Activated T-helper 17 cell treated with anti-CD3 and anti-CD28 coated beads, Interleukin-2, amount 50 U/mL, for 72 hours (primary cell): ENCODE results near the gene SLBP. TPM values are rescaled to one million over a fixed set of nuclear protein-coding genes. Genes with fewer than 3 reads are reported as not detected.
A peak's percentile ranks its signal among the peaks of the same experiment; 100 is the strongest.

Source experiments
- ATAC-seq: fragments of 150-1000 bp; cut with Tn5 transposase; replicated peaks from 2 replicates; pipeline ENCODE4 v1.10.0; 2021; ENCODE audit warnings: mild to moderate bottlenecking, moderate library complexity
- H3K27ac Mint-ChIP-seq: one replicate; pipeline ENCODE4 v1.8.0; 2022; ENCODE audit warnings: mixed read lengths
- H3K27me3 Mint-ChIP-seq: one replicate; pipeline ENCODE4 v1.8.0; 2022; ENCODE audit warnings: mixed read lengths
- H3K36me3 Mint-ChIP-seq: one replicate; pipeline ENCODE4 v1.8.0; 2022; ENCODE audit warnings: low read depth, mild to moderate bottlenecking, mixed read lengths
- H3K4me1 Mint-ChIP-seq: one replicate; pipeline ENCODE4 v1.8.0; 2022; ENCODE audit warnings: mixed read lengths
- H3K4me3 Mint-ChIP-seq: one replicate; pipeline ENCODE4 v1.8.0; 2022; ENCODE audit warnings: mild to moderate bottlenecking, mixed read lengths
- H3K9me3 Mint-ChIP-seq: one replicate; pipeline ENCODE4 v1.8.0; 2022; ENCODE audit warnings: mixed read lengths
- total RNA-seq, 2 donors: library from RNA; stranded (reverse); gene quantifications; one replicate each; pipeline ENCODE4 v1.2.3, GENCODE V29; 2022

The SLBP gene
- total RNA-seq, 2 donors from 2014 or later, result 68.2 to 132 TPM

DNA sequence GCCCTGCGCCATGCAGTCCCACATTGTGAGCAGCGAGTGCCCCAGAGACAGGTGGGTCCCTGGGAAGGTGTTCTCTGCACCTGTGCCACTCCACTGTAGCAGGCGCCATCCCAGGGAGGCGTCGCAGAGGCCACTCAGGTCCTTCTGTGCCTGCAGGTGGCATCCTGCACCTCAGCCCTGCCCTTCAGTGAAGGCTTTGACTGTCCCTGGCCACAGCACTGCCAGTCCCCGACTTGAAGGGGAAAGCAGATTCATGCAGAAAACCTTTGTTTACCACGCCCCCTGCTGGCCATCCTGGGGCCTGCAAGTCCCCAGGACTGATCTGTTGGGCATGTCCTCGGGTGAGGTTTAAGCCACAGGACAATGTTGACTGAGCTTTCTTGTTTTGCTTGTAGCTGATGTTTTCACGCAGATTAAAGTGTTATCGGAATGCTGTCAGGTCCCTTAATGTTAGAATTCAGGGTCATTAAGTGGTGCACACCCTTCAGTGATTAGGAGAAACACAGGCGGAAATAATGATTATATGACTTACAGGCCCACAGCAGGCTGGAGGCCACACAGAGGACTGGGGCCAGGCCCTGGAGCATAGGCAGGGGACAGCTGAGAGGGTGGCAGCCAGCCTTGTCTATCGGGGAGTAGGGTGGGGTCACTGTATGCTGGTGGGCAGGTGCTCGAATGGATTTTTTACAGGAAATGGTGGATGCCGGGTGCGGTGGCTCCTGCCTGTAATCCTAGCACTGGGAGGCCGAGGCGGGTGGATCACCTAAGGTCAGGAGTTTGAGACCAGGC is 14.2 kb upstream of the SLBP start:
- H3K27me3 Mint-ChIP-seq, result no peaks in the 10 kb centered on the region
- H3K27ac Mint-ChIP-seq, result peak overlapping the region; percentile 81
- peak; percentile 33 for ATAC-seq
- H3K4me1 Mint-ChIP-seq, result peaks cover 29% of the 10 kb centered on the region
- peak overlapping the region; percentile 46 for H3K4me3 Mint-ChIP-seq
- H3K36me3 Mint-ChIP-seq, result peaks cover 94% of the 10 kb centered on the region
- H3K9me3 Mint-ChIP-seq, result no peaks in the 10 kb centered on the region

DNA sequence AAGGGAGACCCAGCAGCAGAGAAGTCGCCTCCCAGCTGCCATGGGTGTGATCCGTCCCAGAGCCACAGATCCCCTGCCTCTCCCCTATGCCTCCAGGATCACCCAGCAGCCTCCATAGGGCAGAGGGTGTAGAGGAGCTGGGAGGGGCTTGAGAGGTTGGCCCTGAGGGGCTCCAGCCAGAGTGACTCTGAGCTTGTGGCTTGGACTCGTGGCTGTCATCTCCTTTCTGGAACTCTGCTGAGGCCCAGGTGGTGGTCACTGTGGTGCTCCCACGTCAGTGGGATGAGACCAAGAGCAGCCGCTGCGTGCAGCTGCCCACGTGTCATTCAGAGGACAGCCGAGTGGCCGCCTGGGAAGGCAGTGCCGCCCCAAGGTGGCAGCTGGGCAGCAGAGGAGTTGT is 13.4 kb upstream of the SLBP start:
- ATAC-seq, result no peak
- H3K27ac Mint-ChIP-seq, result no peak overlapping the region
- peak overlapping the region; percentile 98 for H3K4me3 Mint-ChIP-seq
- no peaks in the 10 kb centered on the region for H3K27me3 Mint-ChIP-seq
- H3K9me3 Mint-ChIP-seq, result no peaks in the 10 kb centered on the region
- peaks cover 86% of the 10 kb centered on the region for H3K36me3 Mint-ChIP-seq
- peaks cover 29% of the 10 kb centered on the region for H3K4me1 Mint-ChIP-seq

DNA sequence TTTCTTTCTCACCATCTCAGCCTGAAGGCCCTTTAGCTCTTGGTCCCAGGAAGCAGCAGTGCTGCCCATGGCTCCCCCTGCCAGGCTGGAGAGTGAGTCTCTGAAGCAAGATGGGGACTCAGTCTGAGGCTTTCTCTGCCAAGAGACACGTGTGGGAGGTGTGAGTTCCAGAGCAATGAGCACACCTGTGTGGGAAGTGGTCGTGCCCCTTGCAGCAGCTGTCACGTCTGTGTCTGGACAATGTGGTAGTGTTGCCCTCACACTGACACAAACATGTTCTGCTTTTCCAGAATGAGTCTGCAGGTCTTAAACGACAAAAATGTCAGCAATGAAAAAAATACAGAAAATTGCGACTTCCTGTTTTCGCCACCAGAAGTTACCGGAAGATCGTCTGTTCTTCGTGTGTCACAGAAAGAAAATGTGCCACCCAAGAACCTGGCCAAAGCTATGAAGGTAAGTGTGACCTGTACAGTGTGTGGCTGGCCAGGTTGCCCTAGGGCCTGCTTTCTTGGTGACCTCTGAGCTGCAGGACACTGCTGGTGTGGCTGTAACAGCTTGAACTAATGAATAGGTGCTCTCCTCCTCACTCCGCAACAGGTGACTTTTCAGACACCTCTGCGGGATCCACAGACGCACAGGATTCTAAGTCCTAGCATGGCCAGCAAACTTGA is 11.1 kb upstream of the SLBP start:
- ATAC-seq, result peak; percentile 43
- H3K9me3 Mint-ChIP-seq, result no peaks in the 10 kb centered on the region
- H3K4me1 Mint-ChIP-seq, result peaks cover 23% of the 10 kb centered on the region
- peak overlapping the region; percentile 98 for H3K4me3 Mint-ChIP-seq
- peaks cover 72% of the 10 kb centered on the region for H3K36me3 Mint-ChIP-seq
- H3K27me3 Mint-ChIP-seq, result no peaks in the 10 kb centered on the region
- peak overlapping the region; percentile 97 for H3K27ac Mint-ChIP-seq

DNA sequence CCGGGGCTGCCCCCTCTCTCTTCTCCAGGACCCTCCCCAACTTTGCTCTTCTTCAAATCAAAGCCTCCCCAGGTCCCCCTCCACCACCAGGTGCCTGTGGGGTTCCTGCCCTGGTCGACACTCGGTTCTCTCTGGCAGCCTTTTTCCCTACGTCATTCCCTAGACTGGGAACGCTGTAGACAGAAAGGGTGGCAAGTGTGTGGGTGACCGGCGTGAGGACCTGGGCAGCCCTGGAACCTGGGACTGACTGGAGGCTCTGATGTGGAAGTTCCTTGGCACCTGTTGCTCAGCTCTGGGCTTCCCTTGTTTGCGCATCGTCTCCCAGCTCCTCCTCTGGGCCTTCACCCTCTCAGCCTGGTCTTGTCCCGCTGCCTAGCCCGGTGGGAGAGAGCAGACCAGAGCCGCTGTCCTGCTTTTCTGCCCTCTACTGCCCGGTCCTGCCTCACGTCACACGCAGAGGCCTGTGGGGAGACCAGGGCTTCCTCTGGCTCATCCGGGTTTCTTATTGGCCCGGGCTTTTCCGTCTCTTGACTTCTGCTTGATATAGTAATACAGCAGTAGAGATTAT is 10.5 kb upstream of the SLBP start:
- peak; percentile 13 for ATAC-seq
- H3K27me3 Mint-ChIP-seq, result no peaks in the 10 kb centered on the region
- peaks cover 69% of the 10 kb centered on the region for H3K36me3 Mint-ChIP-seq
- peaks cover 23% of the 10 kb centered on the region for H3K4me1 Mint-ChIP-seq
- H3K27ac Mint-ChIP-seq, result peak overlapping the region; percentile 97
- H3K9me3 Mint-ChIP-seq, result no peaks in the 10 kb centered on the region
- H3K4me3 Mint-ChIP-seq, result peak overlapping the region; percentile 98

GRCh38 chr4:1721666-1722550 is 9.8 kb upstream of the SLBP start:
- Mint-ChIP-seq H3K4me1 (peaks cover 23% of the 10 kb centered on the region), H3K4me3 (peak overlapping the region; percentile 98), H3K27me3 (no peaks in the 10 kb centered on the region), H3K36me3 (peaks cover 62% of the 10 kb centered on the region), H3K27ac (peak overlapping the region; percentile 97), H3K9me3 (no peaks in the 10 kb centered on the region)
- ATAC-seq, result peak; percentile 1

DNA sequence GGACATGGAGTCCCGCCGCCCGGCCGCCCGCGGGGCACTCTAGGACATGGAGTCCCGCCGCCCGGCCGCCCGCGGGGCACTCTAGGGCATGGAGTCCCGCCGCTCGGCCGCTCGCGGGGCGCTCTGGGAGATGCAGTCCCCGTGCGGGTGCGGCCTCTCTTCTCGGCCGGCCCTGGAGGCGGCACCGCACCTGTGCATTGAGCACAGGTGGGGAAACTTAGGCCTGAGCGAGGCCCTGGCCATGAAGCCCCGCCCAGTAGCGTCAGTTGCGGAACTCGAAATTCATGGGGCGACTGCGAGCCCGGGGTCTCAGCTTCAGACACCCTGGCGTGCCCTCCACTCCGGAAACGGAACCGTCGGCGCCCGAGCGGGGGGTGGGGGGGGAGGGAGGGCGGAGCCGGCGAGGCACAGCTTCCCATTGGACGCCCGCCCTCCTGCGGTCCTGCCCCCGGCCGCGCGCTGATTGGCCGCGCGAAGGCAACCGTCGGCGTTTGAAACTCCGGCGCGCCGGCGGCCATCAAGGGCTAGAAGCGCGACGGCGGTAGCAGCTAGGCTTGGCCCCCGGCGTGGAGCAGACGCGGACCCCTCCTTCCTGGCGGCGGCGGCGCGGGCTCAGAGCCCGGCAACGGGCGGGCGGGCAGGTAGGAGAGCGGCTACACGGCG is 9.0 kb upstream of the SLBP start, which contains the start of the genes TACC3 and TMEM129:
TACC3 (plus strand) TSS at position 519 of the 663 bp plus-strand sequence. CDS start 1,901 bp downstream, outside the sequence.
TMEM129 (minus strand) TSS at position 321 of the 663 bp plus-strand sequence. CDS start 486 bp downstream, outside the sequence.
- peak within 1 kb of the TSS; percentile 98 for H3K4me3 Mint-ChIP-seq
- H3K9me3 Mint-ChIP-seq, result no peaks in the 10 kb centered on the region
- peak within 1 kb of the TSS; percentile 97 for H3K27ac Mint-ChIP-seq
- ATAC-seq, result peak; percentile 79
- H3K36me3 Mint-ChIP-seq, result peaks cover 55% of the 10 kb centered on the region
- peaks cover 17% of the 10 kb centered on the region for H3K4me1 Mint-ChIP-seq
- no peaks in the 10 kb centered on the region for H3K27me3 Mint-ChIP-seq

DNA sequence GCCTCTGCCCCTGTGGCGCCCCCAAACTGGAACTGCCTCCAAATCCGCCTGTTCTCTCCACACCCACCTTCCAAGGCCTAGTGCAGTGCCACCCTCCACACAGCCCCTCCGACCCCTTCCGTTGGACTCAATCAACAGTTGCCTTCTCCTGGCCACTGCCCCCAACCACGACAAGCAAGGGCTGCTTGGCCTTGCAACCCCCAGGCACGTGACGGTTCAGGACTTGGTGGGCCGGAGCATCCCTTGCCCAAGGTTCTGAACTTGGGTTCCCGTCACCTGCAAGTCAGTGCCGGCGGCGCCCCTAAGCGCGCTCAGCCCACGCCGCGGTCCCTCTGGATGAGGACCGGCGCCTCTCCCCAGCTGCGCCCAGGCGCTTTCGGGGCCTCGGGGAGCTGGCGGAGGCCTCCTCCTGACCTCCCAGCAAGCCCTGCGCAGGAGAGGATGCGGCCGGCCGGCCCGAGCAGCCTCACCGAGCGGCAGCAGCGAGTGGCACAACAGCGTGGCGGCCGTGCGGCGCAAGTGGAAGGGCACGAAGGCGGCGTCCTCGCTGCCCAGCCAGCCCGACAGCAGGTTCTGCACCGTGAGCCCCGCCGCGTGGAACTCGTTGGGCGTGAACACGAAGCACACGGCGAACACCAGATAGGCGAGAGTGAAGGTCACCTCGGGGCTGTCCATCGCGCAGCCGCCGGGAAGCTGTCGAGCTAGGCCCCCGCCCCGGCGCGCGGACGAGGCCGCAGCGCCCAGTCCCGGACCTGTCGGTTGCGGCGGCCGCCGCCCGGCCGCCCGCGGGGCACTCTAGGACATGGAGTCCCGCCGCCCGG is 8.3 kb upstream of the SLBP start:
- H3K36me3 Mint-ChIP-seq, result peaks cover 55% of the 10 kb centered on the region

GRCh38 chr4:1718095-1718850 is 6.2 kb upstream of the SLBP start:
- peaks cover 15% of the 10 kb centered on the region for H3K4me1 Mint-ChIP-seq
- no peak for ATAC-seq
- no peaks in the 10 kb centered on the region for H3K9me3 Mint-ChIP-seq
- H3K27ac Mint-ChIP-seq, result no peak overlapping the region
- H3K36me3 Mint-ChIP-seq, result peaks cover 55% of the 10 kb centered on the region
- peak overlapping the region; percentile 98 for H3K4me3 Mint-ChIP-seq
- no peaks in the 10 kb centered on the region for H3K27me3 Mint-ChIP-seq

More for the DNA sequence above, 8.3 kb upstream of the SLBP start:
- peak overlapping the region; percentile 98 for H3K4me3 Mint-ChIP-seq
- H3K4me1 Mint-ChIP-seq, result peaks cover 17% of the 10 kb centered on the region
- peak; percentile 23 for ATAC-seq
- H3K27ac Mint-ChIP-seq, result peak overlapping the region; percentile 88
- H3K9me3 Mint-ChIP-seq, result no peaks in the 10 kb centered on the region
- no peaks in the 10 kb centered on the region for H3K27me3 Mint-ChIP-seq

DNA sequence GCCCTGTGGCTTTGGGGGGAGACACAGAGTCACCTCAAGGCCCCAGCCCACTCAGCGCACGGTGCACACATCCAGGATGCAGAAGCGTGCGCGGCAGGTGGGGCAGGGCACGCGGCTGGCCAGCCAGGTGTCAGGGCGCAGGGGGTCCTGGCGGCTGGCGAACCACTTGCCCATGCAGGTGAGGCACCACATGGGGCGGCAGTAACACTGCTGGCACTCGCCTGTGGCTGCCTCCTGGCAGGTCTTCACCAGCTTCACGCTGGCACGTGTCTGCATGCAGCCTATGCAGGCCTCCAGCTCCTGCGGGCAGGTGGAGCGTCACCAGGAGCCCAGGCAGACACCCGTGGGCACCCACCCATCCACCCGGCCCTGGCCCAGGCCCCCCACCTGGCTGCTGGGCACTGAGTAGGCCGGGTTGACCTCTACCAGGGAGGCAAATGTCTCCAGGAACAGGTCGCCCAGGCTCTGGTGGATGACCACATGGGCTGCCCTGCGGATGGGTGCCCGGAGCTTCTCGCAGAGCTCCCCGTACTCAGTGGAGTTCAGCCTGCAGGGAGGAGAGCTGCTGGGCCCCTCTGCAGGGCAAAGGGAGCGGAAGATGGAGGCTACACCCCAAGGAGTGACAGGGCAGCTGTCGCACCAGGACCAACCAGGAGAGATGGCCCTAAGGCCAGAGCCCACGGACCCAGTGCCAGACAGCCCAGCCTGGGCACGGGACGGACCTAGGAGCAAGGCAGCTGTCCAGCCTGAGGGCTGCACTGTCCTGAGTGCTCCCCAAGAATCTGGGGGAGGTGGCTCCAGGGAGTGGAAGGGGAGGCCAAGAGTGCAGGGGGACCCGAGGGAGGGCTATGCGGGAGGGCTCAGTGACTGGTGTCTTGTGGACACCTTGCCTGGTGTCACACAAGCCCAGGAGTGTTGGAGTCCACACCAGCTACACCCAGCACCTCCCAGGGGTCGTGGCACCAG is 5.3 kb upstream of the SLBP start:
- Mint-ChIP-seq H3K27ac (no peak overlapping the region), H3K36me3 (peaks cover 54% of the 10 kb centered on the region), H3K27me3 (no peaks in the 10 kb centered on the region), H3K4me3 (peak overlapping the region; percentile 98), H3K4me1 (peaks cover 6% of the 10 kb centered on the region), H3K9me3 (no peaks in the 10 kb centered on the region)
- ATAC-seq, result no peak

DNA sequence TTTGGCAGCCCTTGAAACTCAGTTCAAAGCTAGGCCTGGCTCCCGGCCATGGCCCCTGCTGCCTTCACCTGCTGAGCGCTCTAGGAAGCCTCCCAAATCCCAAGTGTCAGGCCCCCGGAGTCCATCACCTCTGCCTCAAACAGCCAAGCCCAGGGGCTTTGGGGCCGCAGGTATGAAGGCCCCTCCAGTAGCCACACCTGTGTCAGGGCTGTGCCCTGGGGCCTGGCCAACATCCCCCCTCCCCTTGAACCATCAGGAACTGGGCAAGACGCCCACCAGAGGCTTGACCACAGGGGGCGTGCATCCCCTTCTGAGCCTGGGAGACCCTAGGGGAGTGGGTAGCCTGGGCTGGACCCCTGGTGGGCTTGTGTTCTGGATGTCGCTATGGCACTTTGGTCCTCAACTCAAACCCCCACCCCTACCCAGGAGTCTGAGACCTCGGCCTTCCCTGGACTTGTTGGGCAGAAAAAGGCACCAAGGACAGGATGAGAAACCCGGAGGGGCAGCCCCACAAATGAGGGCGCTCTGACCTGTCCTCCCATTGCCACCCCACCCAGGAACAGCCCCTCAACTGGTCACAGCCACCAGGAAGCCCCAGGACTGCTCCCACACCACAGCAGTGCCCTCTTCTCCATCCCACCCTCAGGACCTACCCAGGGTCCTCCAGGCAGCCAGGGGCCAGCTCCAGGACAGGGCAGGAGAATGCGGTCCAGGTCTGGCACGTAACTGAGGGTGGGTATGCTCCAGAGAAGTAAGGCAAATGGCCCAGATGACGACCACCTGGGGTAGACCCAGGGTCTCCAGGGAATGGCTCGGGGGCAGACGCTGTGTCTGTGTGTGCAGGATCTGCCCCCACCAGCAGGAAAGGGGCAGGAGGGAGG is 4.2 kb upstream of the SLBP start:
- no peak for ATAC-seq
- H3K36me3 Mint-ChIP-seq, result peaks cover 51% of the 10 kb centered on the region
- H3K27me3 Mint-ChIP-seq, result no peaks in the 10 kb centered on the region
- H3K27ac Mint-ChIP-seq, result no peak overlapping the region
- no peaks in the 10 kb centered on the region for H3K9me3 Mint-ChIP-seq
- H3K4me3 Mint-ChIP-seq, result peak overlapping the region; percentile 99
- H3K4me1 Mint-ChIP-seq, result peaks cover 6% of the 10 kb centered on the region
